SK-N-SH treated with all-trans-retinoic acid at 6 μM for 48 hours (cell line): ENCODE data around the gene DCAF8L2.

Experiments used
- ATAC-seq: fragments of 200-7000 bp; cut with Tn5 transposase; 3 replicates; pipeline ENCODE4 v1.9.1; 2020; ENCODE audit warnings: mild to moderate bottlenecking, moderate library complexity
- ARNTL ChIP-seq: fragments of 450-650 bp; formaldehyde crosslinking; IDR thresholded peaks from 2 replicates; pipeline ENCODE4 v1.5.0; 2020; ENCODE audit warnings: low read depth, mild to moderate bottlenecking, moderate library complexity, borderline replicate concordance
- BACH2 ChIP-seq: fragments of 250-450 bp; sonication (Bioruptor Pico); IDR thresholded peaks from 2 replicates; pipeline ENCODE4 v1.9.0; 2021; ENCODE audit warnings: mild to moderate bottlenecking, borderline replicate concordance
- CREB5 ChIP-seq: fragments of 250-450 bp; sonication (Bioruptor Pico); IDR thresholded peaks from 2 replicates; pipeline ENCODE4 v1.5.1; 2020; ENCODE audit warnings: low read depth, mild to moderate bottlenecking, moderate library complexity
- CSDC2 ChIP-seq: fragments of 250-450 bp; sonication (Bioruptor Pico); IDR thresholded peaks from 2 replicates; pipeline ENCODE4 v1.5.0; 2020; ENCODE audit warnings: mild to moderate bottlenecking, moderate library complexity
- CSRNP3 ChIP-seq: fragments of 250-450 bp; sonication (Bioruptor Pico); IDR thresholded peaks from 2 replicates; pipeline ENCODE4 v1.5.1; 2021; ENCODE audit warnings: mild to moderate bottlenecking, moderate library complexity
- GLIS3 ChIP-seq: fragments of 250-450 bp; sonication (Bioruptor Pico); IDR thresholded peaks from 2 replicates; pipeline ENCODE4 v1.5.0; 2020; ENCODE audit warnings: mild to moderate bottlenecking, moderate library complexity
- ISL1 ChIP-seq: fragments of 250-450 bp; sonication (Bioruptor Pico); IDR thresholded peaks from 2 replicates; pipeline ENCODE4 v2.1.2; 2022; ENCODE audit warnings: mild to moderate bottlenecking, moderate library complexity
- PATZ1 ChIP-seq: fragments of 250-450 bp; sonication (Bioruptor Pico); IDR thresholded peaks from 2 replicates; pipeline ENCODE4 v1.8.0; 2020; ENCODE audit warnings: mild to moderate bottlenecking, moderate library complexity, borderline replicate concordance
- POU6F1 ChIP-seq: fragments of 250-450 bp; sonication (Bioruptor Pico); IDR thresholded peaks from 2 replicates; pipeline ENCODE4 v1.8.0; 2021; ENCODE audit warnings: low read depth, mild to moderate bottlenecking, moderate library complexity, borderline replicate concordance
- PPARA ChIP-seq: fragments of 250-450 bp; sonication (Bioruptor Pico); IDR thresholded peaks from 2 replicates; pipeline ENCODE4 v1.5.0; 2020; ENCODE audit warnings: mild to moderate bottlenecking, borderline replicate concordance
- RARB ChIP-seq: fragments of 250-450 bp; sonication (Bioruptor Pico); IDR thresholded peaks from 2 replicates; pipeline ENCODE4 v1.8.0; 2021; ENCODE audit warnings: mild to moderate bottlenecking, moderate library complexity
- SNAI2 ChIP-seq: fragments of 250-450 bp; sonication (Bioruptor Pico); IDR thresholded peaks from 2 replicates; pipeline ENCODE4 v1.5.0; 2020; ENCODE audit warnings: mild to moderate bottlenecking, moderate library complexity
- TCF4 ChIP-seq: fragments of 250-450 bp; sonication (Bioruptor Pico); IDR thresholded peaks from 2 replicates; pipeline ENCODE4 v1.8.0; 2021; ENCODE audit warnings: mild to moderate bottlenecking, moderate library complexity, borderline replicate concordance
- TOX ChIP-seq: fragments of 250-450 bp; sonication (Bioruptor Pico); IDR thresholded peaks from 2 replicates; pipeline ENCODE4 v1.8.0; 2021; ENCODE audit warnings: mild to moderate bottlenecking, moderate library complexity, borderline replicate concordance
- TSHZ2 ChIP-seq: fragments of 250-450 bp; sonication (Bioruptor Pico); IDR thresholded peaks from 2 replicates; pipeline ENCODE4 v1.5.0; 2020; ENCODE audit warnings: mild to moderate bottlenecking, moderate library complexity
- ZC3H10 ChIP-seq: fragments of 250-450 bp; sonication (Bioruptor Pico); IDR thresholded peaks from 2 replicates; pipeline ENCODE4 v1.5.1; 2021; ENCODE audit warnings: mild to moderate bottlenecking, moderate library complexity
- ZFP3 ChIP-seq: fragments of 250-450 bp; sonication (Bioruptor Pico); IDR thresholded peaks from 2 replicates; pipeline ENCODE4 v1.5.0; 2020; ENCODE audit warnings: mild to moderate bottlenecking, moderate library complexity
- ZFP30 ChIP-seq: fragments of 450-650 bp; formaldehyde crosslinking; IDR thresholded peaks from 2 replicates; pipeline ENCODE4 v1.5.0; 2022; ENCODE audit warnings: mild to moderate bottlenecking, moderate library complexity
- ZNF565 ChIP-seq: fragments of 450-650 bp; formaldehyde crosslinking; conservative IDR thresholded peaks from 2 replicates; pipeline ENCODE4 v1.5.0; 2020; ENCODE audit warnings: low read depth, mild to moderate bottlenecking, moderate library complexity
- ZNF70 ChIP-seq: fragments of 450-650 bp; formaldehyde crosslinking; IDR thresholded peaks from 2 replicates; pipeline ENCODE4 v1.5.0; 2020; ENCODE audit warnings: mild to moderate bottlenecking, moderate library complexity
- ZNF8 ChIP-seq: fragments of 450-650 bp; formaldehyde crosslinking; IDR thresholded peaks from 2 replicates; pipeline ENCODE4 v1.5.0; 2020; ENCODE audit warnings: mild to moderate bottlenecking, moderate library complexity

Gene DCAF8L2

GRCh38 chrX:27706526-27706925 lies 116.4 kb downstream of the DCAF8L2 start:
- TF ChIP-seq PPARA (no peak), CSDC2 (CRISPR knock-in tag) (no peak), BACH2 (CRISPR knock-in tag) (no peak), ZNF565 (no peak), ZNF70 (CRISPR knock-in tag) (no peak), ZFP30 (CRISPR knock-in tag) (no peak), ZFP3 (CRISPR knock-in tag) (no peak), RARB (no peak), ARNTL (no peak), GLIS3 (CRISPR knock-in tag) (no peak)
- TF ChIP-seq, all 23 proteins: peak for 0
- no peak for ATAC-seq

GRCh38 chrX:27715610-27716009 lies 125.5 kb downstream of the DCAF8L2 start:
- TF ChIP-seq PATZ1 (CRISPR knock-in tag): no peak
- TF ChIP-seq ZC3H10 (CRISPR knock-in tag): no peak
- no peak for TF ChIP-seq CREB5 (CRISPR knock-in tag)
- TF ChIP-seq TSHZ2 (CRISPR knock-in tag): no peak
- TF ChIP-seq ZNF8 (CRISPR knock-in tag): no peak
- TF ChIP-seq ZNF565: no peak
- TF ChIP-seq SNAI2 (CRISPR knock-in tag): no peak
- TF ChIP-seq ZFP3 (CRISPR knock-in tag): no peak
- no peak for TF ChIP-seq TOX (CRISPR knock-in tag)
- TF ChIP-seq CSRNP3: no peak
- TF ChIP-seq ARNTL: no peak
- TF ChIP-seq TCF4 (CRISPR knock-in tag): no peak
- TF ChIP-seq ZNF70 (CRISPR knock-in tag): no peak
- no peak for TF ChIP-seq BACH2 (CRISPR knock-in tag)
- TF ChIP-seq POU6F1 (CRISPR knock-in tag): no peak
- no peak for TF ChIP-seq RARB
- no peak for TF ChIP-seq GLIS3 (CRISPR knock-in tag)
- no peak for TF ChIP-seq ZFP30 (CRISPR knock-in tag)
- no peak for TF ChIP-seq CSDC2 (CRISPR knock-in tag)
- TF ChIP-seq ISL1: no peak
- TF ChIP-seq, all 23 proteins: peak for 0
- no peak for ATAC-seq

- no peak for ATAC-seq
- TF ChIP-seq TCF4 (CRISPR knock-in tag) (no peak), CSDC2 (CRISPR knock-in tag) (no peak), ISL1 (no peak)
- TF ChIP-seq, all 23 proteins: peak for 0
These were observed 138.1 kb downstream of the DCAF8L2 start for GRCh38 chrX:27728291-27728690.
